ENCODE data around the gene SORCS2. TPM values are rescaled to one million over a fixed set of nuclear protein-coding genes. Genes with fewer than 3 reads are reported as not detected.
A peak's percentile ranks its signal among the peaks of the same experiment; 100 is the strongest.

Gene SORCS2
- total and polyA plus RNA-seq, 2 of the 8 experiments (the other 6 are each of a cell fraction or from before 2014, with no cell fraction given) = 0.36 to 1.8 TPM

DNA sequence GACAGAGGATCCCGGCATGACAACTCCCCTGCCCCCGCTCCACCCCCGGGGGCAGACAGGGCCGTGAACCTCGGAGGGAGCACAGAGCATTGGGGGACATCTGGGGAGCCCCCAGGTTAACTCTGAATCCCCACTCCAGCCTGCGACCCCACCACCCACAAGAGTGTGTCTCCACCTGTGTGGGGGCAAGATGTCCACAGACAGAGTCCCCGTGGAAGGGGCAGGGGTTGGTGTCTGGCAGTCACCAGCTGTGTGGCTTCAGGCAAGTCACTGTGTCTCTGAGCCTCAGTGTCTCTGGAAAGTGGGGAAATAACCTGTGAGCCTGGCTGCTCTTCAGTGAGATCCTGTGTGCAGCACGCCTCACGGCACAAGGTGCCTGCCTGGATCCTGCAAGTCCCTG lies 508.3 kb downstream of the SORCS2 start:
- Histone ChIP-seq H2BK120ac (replicated peaks; ENCODE audit: low read depth, low read length) (no peak overlapping the region), H3K4me1 (replicated peaks in 1 of 4; ENCODE audit: control insufficient read depth in 3 of 4, insufficient read depth in 4 of 4, low read length in 3 of 4) (peaks cover 0 to 9% (median 6%) of the 10 kb centered on the region in 4 experiments; a peak in 5 of 7 replicates), H2AFZ (ENCODE audit: low read length) (no peak overlapping the region), H3K79me2 (ENCODE audit: control insufficient read depth in 1 of 2, insufficient read depth in 2 of 2, low read length in 2 of 2) (no peaks in the 10 kb centered on the region), H3K18ac (ENCODE audit: extremely low read depth, low read length) (peak overlapping the region; percentile 15), H4K20me1 (replicated peaks in 1 of 2; ENCODE audit: control insufficient read depth in 1 of 2, insufficient read depth in 2 of 2, low read length in 2 of 2) (no peaks in the 10 kb centered on the region), H2BK12ac (ENCODE audit: low read depth, low read length) (peak overlapping the region; percentile 62; the same call in 1 of the 2 replicates), H2BK15ac (ENCODE audit: low read length) (no peak overlapping the region), H3K56ac (replicated peaks; ENCODE audit: insufficient read length, low read depth, low read length) (no peak overlapping the region), H3K27me3 (replicated peaks in 1 of 4; ENCODE audit: control insufficient read depth in 3 of 4, extremely low read depth in 1 of 4, insufficient read depth in 3 of 4, low read length in 3 of 4) (no peaks in the 10 kb centered on the region), H3K23ac (ENCODE audit: insufficient read length) (no peak overlapping the region), H2BK5ac (ENCODE audit: low read depth, low read length) (peak overlapping the region; percentile 32), H3K14ac (ENCODE audit: insufficient read length) (no peak overlapping the region), H4K5ac (ENCODE audit: insufficient read length, low read depth, low read length) (no peak overlapping the region), H3K4me2 (ENCODE audit: insufficient read depth in 1 of 2, low read depth in 2 of 2, low read length in 2 of 2) (no peak overlapping the region), H3K4ac (replicated peaks; ENCODE audit: insufficient read length, low read depth, low read length) (no peak overlapping the region), H2AK5ac (ENCODE audit: low read depth, low read length) (no peak overlapping the region), H3K4me3 (ENCODE audit: extremely low read depth in 1 of 4, insufficient read depth in 2 of 4, low read depth in 3 of 4, low read length in 4 of 4) (no peak overlapping the region), H3K36me3 (ENCODE audit: control insufficient read depth in 2 of 4, insufficient read depth in 4 of 4, low read length in 3 of 4) (no peaks in the 10 kb centered on the region), H3K79me1 (ENCODE audit: low read depth, low read length) (no peaks in the 10 kb centered on the region), H3K27ac (ENCODE audit: low read depth, low read length) (no peak overlapping the region), H3K9ac (replicated peaks in 1 of 4; ENCODE audit: extremely low read depth in 1 of 4, low read depth in 3 of 4, low read length in 3 of 4) (no peak overlapping the region), H3K9me3 (ENCODE audit: insufficient read depth in 2 of 2, low read depth in 1 of 2, low read length in 1 of 2) (no peaks in the 10 kb centered on the region), H4K91ac (replicated peaks; ENCODE audit: insufficient read length, low read length) (peak overlapping the region; percentile 12), H3K23me2 (ENCODE audit: low read depth, low read length) (peaks cover 2% of the 10 kb centered on the region; the same call in 1 of the 2 replicates), H4K8ac (ENCODE audit: extremely low read depth, insufficient read depth, low read length) (no peak overlapping the region), H2BK20ac (ENCODE audit: low read length) (no peak overlapping the region)
- 83% methylated on average over 9 of the region's 9 CpGs; no CpG with 5 or more reads in 1 of the 2 experiments for WGBS, 2 experiments (ENCODE audit: extremely low coverage in 1 of 2, insufficient coverage in 1 of 2, insufficient read length in 1 of 2, insufficient replicate concordance in 2 of 2, low coverage in 1 of 2, low lambda C conversion rate in 2 of 2, missing lambda C conversion rate in 1 of 2)
- ChIA-PET CTCF (ENCODE audit: partially characterized antibody) (interaction anchor here (0.6 to 0.8 kb wide), 2 partner anchors 9 to 149 kb away, joined by 3 read pairs; no protein-coding TSS in a partner anchor), POLR2A (ENCODE audit: partially characterized antibody) (no interaction called here)
- TF ChIP-seq, protein P1, sequence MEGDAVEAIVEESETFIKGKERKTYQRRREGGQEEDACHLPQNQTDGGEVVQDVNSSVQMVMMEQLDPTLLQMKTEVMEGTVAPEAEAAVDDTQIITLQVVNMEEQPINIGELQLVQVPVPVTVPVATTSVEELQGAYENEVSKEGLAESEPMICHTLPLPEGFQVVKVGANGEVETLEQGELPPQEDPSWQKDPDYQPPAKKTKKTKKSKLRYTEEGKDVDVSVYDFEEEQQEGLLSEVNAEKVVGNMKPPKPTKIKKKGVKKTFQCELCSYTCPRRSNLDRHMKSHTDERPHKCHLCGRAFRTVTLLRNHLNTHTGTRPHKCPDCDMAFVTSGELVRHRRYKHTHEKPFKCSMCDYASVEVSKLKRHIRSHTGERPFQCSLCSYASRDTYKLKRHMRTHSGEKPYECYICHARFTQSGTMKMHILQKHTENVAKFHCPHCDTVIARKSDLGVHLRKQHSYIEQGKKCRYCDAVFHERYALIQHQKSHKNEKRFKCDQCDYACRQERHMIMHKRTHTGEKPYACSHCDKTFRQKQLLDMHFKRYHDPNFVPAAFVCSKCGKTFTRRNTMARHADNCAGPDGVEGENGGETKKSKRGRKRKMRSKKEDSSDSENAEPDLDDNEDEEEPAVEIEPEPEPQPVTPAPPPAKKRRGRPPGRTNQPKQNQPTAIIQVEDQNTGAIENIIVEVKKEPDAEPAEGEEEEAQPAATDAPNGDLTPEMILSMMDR (IDR thresholded peaks at IDR 0.05; ENCODE audit: control extremely low read depth in 1 of 3, insufficient read depth in 1 of 3, low read depth in 1 of 3, low read length in 3 of 3) = no peak
- TF ChIP-seq BRCA1 (IDR thresholded peaks at IDR 0.05; ENCODE audit: low read depth, low read length) = no peak
- no peak for DNase-seq (ENCODE audit: low read depth in 1 of 2, low spot score in 2 of 2)
- no peak for FAIRE-seq
